Measurements from ENCODE around the gene NINJ1.

The NINJ1 gene

DNA sequence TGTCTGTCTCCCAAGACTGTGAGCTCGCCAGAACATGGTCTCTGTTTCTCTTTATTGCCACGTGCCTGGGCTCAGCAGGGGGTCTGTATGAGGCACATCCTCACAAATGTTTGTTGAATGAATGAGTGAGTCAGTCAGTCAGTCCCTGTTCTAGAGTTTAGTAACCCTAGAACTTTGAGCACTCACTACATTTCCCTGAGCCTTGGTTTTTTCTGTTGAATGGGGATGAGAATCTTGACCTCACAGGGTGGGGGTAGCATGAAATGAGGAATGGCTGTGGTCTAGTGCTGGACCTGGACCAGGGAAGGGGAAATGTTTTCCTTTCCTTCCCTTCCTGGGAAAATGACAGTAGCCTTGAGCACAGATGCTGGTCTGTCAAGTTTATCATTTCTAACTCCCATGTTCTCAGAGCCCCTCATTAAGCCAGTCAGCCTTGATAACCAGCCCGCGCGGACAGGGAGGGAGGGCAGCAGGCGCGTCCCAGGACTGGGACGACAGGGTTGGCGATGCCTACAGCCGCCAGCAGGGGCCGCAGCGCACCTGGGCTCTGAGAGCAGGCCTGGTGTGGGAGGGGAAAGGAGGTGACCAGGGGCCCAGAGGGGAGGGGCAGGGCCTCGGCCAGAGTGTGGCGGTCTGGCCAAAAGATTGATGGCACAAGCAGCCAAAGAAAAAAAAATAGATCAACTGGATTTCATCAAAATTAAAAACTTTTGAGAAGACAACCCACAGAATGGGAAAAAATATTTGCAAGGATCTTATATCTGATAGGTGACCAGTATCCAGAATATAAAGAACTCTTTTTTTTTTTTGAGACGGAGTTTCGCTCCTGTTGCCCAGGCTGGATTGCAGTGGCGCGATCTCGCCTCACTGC, 25.8 kb upstream of the NINJ1 start:
- H3K4me3 ChIP-seq (replicated peaks; ENCODE audit: low read depth, low read length) = no peak overlapping the region
- DNase-seq (ENCODE audit: extremely low read depth, low read depth) = peak; percentile 22
- TF ChIP-seq, protein P1, sequence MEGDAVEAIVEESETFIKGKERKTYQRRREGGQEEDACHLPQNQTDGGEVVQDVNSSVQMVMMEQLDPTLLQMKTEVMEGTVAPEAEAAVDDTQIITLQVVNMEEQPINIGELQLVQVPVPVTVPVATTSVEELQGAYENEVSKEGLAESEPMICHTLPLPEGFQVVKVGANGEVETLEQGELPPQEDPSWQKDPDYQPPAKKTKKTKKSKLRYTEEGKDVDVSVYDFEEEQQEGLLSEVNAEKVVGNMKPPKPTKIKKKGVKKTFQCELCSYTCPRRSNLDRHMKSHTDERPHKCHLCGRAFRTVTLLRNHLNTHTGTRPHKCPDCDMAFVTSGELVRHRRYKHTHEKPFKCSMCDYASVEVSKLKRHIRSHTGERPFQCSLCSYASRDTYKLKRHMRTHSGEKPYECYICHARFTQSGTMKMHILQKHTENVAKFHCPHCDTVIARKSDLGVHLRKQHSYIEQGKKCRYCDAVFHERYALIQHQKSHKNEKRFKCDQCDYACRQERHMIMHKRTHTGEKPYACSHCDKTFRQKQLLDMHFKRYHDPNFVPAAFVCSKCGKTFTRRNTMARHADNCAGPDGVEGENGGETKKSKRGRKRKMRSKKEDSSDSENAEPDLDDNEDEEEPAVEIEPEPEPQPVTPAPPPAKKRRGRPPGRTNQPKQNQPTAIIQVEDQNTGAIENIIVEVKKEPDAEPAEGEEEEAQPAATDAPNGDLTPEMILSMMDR (IDR thresholded peaks at IDR 0.05; ENCODE audit: low read depth, low read length, missing control alignments) = peak; percentile 99

DNA sequence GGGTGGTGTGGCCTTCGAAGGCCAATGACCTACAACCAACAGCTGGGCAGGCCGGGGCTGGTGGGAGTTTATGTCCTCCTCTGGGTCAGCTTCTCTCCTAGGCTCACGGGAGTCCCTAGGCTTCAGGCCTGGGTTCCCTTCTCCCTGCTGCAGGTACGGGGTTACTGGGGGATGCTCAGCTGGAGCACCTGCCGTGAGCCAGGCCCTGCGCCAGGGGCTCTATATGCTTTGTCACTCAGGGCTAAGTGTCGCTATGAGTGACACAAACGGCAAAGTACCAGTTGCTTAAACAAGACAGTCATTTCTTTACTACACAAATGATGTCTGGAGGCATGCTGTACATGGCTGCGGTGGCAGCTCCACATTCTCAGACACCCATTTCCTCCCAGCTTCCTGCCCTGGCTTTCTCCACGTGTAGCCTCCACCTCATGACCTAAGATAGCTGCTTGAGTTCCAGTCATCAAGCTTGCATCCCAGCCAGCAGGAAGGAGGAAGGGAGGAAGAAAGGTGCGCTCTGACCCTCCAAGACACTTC, 22.5 kb upstream of the NINJ1 start:
- TF ChIP-seq, protein P1 (IDR thresholded peaks at IDR 0.05; ENCODE audit: low read depth, low read length, missing control alignments) = no peak
- no peak for DNase-seq (ENCODE audit: extremely low read depth, low read depth)

DNA sequence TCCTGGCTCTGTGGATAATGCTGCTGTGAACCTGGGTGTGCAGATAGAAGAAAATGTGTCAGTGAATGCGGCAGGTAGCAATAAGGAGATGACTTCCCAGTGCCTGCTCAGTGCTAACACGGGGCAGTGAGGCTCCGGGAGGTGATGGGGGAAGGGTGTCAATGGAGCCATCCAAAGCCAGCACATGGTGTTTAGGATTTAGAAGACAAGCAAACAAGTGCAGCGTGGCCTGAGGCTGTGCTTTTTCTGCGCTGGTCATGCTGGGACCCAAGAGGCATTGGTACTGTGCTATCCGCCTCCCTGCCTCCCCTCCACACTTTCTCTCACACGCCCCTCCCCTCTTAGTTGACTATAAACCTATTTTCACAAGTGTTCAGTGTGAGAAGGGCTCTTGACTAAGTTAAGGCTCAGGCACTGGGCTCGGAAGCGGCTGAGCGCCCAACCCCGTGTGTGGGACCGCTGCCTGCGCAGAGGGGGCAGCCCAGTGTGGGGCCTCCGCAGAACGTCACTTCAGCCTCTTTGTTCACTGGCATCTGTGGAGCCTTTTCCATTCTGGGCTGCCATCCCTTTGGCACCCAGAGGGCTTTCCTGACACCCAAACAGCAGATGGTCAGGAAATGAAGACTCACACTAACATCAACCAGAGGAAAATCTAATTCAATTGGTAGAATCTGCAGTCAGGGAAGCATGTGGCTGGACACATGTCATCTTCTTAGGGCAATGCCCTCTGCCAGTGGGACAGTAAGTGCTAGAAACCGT, 21.8 kb upstream of the NINJ1 start:
- no peak overlapping the region for H3K4me3 ChIP-seq (replicated peaks; ENCODE audit: low read depth, low read length)
- TF ChIP-seq, protein P1 (IDR thresholded peaks at IDR 0.05; ENCODE audit: low read depth, low read length, missing control alignments) = no peak
- no peak for DNase-seq (ENCODE audit: extremely low read depth, low read depth)

More for the DNA sequence above, 22.5 kb upstream of the NINJ1 start:
- no peak overlapping the region for H3K4me3 ChIP-seq (replicated peaks; ENCODE audit: low read depth, low read length)

DNA sequence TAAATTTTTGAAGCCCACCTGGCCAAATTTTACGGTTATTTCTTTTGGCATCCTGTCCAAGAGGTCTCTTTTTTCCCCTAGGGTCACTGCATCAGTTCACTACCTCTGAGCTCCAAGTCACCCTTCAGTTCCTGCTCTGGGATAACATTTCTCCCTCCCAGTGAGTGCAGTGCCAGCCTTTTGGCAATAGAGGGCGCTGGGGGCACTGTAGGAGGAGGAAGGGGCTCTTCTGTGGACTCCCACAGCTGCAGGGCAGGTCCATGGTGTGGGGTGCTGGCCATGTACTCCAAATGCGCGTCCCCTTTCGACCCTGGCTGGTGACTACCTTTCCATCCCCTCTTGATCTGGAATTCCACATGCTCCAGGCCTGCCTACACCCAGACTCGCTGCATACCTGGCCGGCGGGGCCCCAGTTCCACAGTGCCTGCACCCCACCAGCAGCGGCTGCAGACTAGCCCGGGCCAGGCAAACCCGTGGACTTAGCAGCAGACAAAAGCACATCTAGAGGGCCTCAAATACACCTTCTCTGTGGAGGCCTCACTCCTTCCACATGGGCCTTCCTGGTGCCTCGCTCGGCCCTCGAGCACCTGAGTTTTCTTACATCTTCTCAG, 20.3 kb upstream of the NINJ1 start:
- no peak overlapping the region for H3K4me3 ChIP-seq (replicated peaks; ENCODE audit: low read depth, low read length)
- no peak for DNase-seq (ENCODE audit: extremely low read depth, low read depth)
- TF ChIP-seq, protein P1 (IDR thresholded peaks at IDR 0.05; ENCODE audit: low read depth, low read length, missing control alignments) = peak; percentile 80

DNA sequence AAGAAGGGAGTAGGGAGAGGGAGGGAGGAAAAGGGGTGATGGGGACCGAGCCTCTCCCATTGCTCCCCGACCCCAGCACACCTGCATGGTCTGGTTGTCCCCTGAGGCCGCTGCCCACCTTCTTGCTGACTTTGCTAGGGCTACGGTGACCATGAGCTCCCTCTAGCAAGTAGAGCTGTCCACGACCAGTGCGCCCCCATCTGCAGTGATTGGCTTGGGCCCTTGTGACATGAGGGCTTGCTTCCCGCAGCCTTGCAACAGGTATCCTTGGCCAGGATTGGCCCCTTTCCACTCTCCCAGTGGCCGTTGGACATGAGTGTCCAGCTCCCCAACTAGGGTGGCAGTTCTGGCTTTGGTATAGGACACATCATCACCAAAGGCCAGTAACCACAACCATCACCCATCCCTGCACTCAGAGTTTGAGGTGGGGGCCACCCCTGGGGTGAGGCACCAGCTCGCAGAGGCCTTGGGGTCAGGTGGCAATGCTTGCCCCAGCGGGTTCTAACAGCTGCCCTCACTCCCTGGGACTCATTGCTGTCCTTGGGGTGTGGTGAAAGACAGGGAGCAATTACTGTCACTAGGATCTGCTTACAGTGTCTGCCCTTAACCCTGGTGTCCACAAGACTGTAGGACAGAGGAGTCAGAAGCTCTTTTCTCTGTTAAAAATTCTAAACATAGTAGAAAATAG, 17.2 kb upstream of the NINJ1 start:
- DNase-seq (ENCODE audit: extremely low read depth, low read depth) = no peak
- TF ChIP-seq, protein P1 (IDR thresholded peaks at IDR 0.05; ENCODE audit: low read depth, low read length, missing control alignments) = no peak
- H3K4me3 ChIP-seq (replicated peaks; ENCODE audit: low read depth, low read length) = no peak overlapping the region

DNA sequence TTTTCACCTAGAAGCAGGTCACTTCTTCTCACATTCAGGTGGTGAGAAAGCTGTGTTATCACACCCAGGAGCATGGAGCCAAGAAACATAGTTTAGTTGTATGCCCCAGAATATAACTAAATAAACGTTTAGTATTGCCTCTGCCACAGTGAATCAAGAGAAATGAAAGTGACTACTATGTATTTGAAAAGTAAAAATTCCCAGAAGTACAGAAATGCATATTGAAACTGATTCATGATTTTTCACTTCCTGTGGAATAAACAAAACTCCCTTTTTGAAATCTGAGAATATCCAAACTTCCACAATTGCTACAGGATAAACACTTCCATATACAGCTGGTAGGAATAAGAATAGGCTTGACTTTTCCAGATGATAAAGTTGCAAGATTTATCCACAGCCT, 15.3 kb upstream of the NINJ1 start:
- H3K4me3 ChIP-seq (replicated peaks; ENCODE audit: low read depth, low read length) = no peak overlapping the region
- TF ChIP-seq, protein P1 (IDR thresholded peaks at IDR 0.05; ENCODE audit: low read depth, low read length, missing control alignments) = no peak
- no peak for DNase-seq (ENCODE audit: extremely low read depth, low read depth)

Data from HFF-Myc (cell line).